Vagina (tissue), 2 donors: ENCODE measurements around the gene LRRC27.

Source experiments
- POLR2AphosphoS5 ChIP-seq, 2 donors: sonication (generic); formaldehyde crosslinking; IDR thresholded peaks; one replicate each; pipeline ENCODE4 v1.9.0; 2017; ENCODE audit warnings: antibody characterized with exemption in 2 of 2, mild to moderate bottlenecking in 2 of 2, low read depth in 1 of 2; ENCODE audit not compliant: insufficient read depth in 1 of 2
- TF ChIP-seq, protein P1 (sequence below), 3 experiments: fragments of 450-650 bp in 2 of 3; fragments of 200-600 bp in 1 of 3; sonication (generic) in 1 of 3; IDR thresholded peaks; one replicate each; pipeline ENCODE4 v1.5.1; 2017 to 2019; ENCODE audit warnings: antibody characterized with exemption in 3 of 3, mild to moderate bottlenecking in 2 of 3, moderate library complexity in 2 of 3

DNA sequence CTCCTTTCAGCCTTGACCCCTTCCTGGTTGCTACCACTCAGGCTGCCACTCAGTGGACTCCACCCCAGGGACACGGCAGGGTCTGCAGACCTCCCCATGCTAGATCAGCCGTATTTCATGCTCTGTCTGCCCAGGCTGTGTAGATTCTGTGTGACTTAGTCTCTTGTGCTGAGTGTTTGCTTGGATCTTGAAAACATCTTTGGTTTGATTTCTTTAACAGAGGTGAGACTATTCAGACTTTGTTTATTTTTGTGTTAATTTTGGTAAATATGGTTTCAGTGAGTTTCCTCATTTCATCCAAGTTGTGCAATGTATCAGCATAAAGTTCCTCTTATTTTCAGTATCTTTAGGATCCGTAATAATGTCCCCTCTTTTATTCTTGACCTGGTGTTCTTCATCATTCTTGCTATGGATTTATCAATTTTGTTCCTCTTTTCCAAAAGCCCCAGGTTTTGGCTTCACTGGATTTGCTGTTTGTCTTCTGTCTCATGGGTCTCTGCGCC is 43.9 kb downstream of the LRRC27 start:
- TF ChIP-seq, protein P1, sequence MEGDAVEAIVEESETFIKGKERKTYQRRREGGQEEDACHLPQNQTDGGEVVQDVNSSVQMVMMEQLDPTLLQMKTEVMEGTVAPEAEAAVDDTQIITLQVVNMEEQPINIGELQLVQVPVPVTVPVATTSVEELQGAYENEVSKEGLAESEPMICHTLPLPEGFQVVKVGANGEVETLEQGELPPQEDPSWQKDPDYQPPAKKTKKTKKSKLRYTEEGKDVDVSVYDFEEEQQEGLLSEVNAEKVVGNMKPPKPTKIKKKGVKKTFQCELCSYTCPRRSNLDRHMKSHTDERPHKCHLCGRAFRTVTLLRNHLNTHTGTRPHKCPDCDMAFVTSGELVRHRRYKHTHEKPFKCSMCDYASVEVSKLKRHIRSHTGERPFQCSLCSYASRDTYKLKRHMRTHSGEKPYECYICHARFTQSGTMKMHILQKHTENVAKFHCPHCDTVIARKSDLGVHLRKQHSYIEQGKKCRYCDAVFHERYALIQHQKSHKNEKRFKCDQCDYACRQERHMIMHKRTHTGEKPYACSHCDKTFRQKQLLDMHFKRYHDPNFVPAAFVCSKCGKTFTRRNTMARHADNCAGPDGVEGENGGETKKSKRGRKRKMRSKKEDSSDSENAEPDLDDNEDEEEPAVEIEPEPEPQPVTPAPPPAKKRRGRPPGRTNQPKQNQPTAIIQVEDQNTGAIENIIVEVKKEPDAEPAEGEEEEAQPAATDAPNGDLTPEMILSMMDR (IDR thresholded peaks at IDR 0.05), result no peak
- TF ChIP-seq POLR2AphosphoS5 (IDR thresholded peaks at IDR 0.05; ENCODE audit: insufficient read depth in 1 of 2, low read depth in 1 of 2), result no peak
